GM19463 (cell line): ENCODE results near the gene NEIL3.
"Not testable (repeated sequence)": the region's sequence is repeated elsewhere in the genome, so short reads cannot be mapped to it uniquely, and the experiment has no call there.

Source experiments
- ATAC-seq: cut with Tn5 transposase; IDR thresholded peaks from one replicate; pipeline ENCODE4 v1.9.1; 2021; ENCODE audit warnings: mild to moderate bottlenecking, moderate library complexity; ENCODE audit not compliant: unreplicated experiment

NEIL3 gene

DNA sequence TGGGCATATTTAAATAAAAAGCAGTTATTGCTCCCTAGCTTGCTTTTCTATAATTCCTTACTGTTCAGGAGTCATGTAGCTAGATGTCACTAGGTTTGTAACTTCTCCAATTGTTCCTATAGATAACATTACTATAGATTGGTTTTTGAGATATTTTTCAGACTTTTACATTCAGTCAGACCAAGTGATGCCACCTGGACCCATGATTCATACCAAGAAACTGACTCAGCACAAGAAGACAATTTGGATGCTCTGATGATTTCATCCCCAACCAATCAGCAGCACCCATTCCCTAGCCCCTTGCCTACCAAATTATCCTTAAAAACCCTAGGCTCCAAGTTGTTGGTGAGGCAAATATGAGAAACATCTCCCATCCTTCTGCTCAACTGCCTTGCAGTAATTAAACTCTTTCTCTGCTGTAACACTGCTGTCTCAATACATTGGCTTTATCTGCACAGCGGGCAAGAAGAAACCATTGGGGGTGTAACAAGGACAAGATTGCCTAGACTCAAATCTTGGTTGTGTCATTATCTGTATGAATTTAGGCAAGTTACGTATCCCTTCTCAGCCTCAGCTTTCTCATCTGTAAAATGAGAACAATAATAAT, 11.8 kb upstream of the NEIL3 start:
- no peak for ATAC-seq

DNA sequence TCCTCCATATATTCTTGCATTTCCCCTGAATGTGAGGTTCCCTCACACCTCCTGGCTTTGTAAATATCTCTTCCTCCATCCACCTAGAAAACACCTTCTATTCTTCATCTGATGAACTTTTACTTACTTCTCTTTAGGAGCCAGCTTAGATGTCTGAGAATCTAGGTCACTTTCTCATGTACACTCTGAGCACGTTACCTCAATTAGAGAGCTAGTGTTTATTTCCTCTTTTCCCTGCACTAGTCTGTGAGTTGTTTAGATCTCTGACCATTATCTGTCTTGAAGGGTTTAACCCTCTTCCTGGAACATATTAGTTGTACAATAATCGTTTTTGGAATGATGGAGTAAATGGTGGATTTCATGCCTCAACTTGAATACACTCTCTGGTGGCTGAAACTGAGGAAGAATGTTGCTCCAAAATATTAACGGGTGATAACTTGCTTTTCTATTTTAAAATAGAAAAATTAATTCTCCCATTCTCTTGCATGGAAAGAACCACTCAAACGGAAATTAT, 8.5 kb upstream of the NEIL3 start:
- no peak for ATAC-seq

DNA sequence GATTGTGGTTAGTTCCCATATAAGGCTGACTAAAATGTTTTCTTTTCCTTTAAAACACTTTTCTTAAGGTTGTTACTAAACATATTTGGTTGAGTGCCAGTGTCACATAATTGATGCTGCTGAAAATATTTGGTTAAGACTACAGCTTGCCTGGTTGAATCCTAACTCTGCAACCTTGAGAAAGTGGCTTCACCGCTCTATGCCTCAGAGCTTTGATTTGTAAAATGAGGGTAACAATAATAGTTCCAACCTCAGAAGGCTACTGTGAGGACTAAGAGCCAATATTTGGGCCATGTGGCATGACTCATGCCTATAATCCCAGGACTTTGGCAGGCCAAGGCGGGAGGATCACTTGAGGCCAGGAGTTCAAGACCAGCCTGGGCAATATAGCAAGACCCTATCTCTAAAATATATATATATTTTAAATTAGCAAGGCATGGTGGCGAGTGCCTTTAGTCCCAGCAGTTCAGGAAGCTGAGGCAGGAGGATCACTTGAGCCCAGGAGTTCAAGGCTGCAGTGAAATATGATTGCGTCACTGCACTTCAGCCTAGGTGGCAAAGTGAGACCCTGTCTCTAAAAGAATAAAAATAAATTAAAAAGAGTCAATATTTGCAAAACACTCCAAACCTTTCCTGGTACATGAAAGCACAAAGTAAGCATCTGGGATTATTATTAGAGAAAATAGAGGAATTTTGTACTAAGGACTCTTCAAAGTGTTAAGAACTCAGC, 7.1 kb upstream of the NEIL3 start:
- ATAC-seq: no peak

DNA sequence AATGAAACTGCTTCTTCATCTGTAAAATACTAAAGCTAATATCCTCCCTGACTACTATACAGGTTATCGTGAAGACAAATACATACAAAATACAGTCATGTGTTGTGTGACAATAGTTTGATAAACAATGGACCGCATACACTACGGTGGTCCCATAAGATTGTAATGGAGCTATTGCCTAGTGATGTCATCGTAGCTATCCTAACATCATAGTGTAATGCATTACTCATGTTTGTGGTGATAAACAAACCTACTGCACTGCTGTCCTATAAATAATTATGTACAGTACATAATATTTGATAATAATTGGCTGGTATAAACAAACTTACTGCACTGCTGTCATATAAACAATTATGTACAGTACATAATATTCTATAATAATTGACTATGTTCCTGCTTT, 5.6 kb upstream of the NEIL3 start:
- ATAC-seq: no peak

DNA sequence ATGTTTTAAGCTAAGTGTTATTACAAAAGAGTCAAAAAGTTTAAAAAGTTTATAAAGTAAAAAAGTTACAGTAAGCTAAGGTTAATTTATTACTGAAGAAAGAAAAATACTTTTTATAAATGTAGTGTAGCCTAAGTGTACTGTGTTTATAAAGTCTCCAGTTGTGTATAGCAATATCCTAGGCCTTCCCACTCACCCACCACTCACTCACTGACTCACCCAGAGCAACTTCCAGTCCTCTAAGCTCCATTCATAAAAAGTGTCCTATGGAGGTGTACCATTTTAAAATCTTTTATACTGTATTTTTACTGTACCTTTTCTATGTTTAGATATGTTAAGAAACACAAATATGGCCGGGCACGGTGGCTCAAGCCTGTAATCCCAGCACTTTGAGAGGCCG, 4.8 kb upstream of the NEIL3 start:
- not testable (repeated sequence) for ATAC-seq

DNA sequence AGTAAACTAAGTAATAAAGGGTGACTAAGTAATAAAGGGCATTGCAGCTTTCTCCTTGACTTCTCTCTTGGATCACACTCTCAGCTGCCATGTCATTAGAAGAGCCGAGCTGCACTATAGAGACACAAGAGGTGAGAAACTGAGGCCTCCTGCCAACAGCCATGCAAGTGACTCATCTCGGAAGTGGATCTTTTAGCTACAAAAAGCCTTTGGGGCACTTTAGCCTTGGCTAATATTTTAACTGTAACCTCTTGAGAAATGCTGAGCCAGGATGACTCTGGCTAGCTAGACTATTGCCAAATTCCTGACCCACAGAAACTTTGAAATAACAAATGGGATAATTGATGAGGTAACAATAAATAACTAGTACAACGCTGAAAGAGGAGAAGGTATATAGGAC, 1.5 kb upstream of the NEIL3 start:
- ATAC-seq: no peak

DNA sequence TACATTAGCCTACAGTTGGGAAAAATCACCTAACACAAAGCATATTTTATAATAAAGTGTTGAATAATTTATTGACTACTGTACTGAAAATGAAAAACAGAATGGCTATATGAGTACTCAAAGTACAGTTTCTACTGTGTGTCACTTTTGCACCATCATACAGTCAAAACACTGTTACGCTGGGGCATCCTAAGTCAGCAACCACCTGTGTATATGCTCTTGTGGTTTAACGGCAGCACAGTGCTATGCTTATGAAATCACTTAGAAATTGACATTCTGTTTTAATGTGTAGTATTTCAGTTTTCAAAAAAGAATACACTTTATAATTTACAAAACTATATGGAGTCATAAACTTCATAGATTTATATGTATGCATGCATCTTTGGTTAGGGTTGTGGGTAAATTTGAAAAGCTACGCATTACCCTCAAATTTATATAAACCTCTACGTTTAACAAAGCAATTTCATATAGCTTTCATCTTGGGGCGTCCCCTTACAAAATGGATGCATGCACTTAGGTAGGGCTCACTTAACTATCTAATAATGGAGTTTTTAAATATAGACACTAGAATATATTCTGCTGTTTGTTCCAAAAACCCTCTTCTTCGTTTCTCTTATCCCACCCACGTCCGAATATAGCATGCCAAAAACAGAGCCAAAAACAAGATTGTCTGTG, 690 bp upstream of the NEIL3 start:
- no peak for ATAC-seq

DNA sequence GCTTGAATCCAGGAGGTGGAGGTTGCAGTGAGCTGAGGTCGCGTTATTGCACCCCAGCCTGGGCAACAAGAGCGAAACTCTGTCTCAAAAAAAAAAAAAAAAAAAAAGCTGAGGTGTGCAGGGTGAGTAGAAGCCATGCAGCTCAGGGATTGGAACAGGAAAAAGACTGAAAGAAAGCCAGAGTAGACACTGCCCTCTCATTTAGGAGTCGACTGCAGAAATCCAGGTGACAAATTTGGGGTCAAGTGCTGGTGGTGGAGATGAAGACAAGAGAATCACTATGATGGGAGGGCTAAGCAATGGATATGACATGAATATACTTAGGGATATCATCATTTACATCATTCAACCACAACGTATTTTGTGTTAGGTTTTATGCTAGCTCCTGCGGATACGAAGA, 1.9 kb downstream of the NEIL3 start:
- no peak for ATAC-seq

DNA sequence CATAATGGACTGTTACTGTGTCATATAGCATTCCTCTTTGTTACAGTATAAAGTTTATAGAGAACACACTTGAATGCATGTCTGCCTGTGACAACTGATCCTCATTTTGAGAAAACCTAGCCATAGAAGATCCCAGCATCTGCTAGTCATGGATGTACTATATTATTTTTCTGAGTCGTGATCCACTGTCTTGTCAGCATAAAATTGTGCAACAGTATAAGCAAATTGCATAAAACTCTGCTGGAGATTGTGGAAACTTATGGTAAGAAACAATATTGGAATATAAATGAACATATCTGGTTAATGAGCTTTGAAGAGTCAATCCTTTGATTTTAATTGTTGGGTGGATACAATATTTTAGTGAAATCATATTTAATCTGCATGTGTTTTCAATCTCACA, 3.6 kb downstream of the NEIL3 start:
- no peak for ATAC-seq

DNA sequence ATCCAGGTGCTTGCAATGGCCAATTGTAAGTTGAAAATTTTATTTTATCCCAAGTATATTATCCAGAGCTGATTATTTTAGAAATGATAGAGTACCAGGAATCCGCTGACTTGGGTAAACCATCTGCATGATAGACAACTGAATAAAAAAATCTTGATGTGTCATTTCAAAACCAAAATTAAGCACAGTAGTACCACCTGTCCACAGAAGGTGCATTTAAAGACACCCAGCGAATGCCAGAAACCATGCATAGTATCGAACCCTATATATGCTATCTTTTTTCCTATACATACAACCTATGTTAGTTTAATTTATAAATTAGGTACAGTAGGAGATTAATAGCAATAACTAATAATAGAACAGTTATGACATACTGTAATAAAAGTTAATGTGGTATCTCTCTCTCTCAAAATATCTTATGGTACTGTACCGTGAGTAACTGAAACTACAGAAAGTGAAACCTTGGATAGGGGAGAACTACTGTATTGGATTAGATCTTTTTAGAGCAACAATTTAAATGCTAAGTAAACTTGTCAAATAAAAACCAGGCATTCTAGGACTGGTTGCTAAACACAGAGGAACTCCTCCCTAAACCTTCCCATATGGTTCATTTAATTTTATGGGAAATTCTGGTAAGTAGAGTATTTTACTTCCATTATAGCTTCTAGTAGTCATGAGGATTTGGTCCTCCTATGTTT, 6.2 kb downstream of the NEIL3 start:
- ATAC-seq: peak; percentile 61

DNA sequence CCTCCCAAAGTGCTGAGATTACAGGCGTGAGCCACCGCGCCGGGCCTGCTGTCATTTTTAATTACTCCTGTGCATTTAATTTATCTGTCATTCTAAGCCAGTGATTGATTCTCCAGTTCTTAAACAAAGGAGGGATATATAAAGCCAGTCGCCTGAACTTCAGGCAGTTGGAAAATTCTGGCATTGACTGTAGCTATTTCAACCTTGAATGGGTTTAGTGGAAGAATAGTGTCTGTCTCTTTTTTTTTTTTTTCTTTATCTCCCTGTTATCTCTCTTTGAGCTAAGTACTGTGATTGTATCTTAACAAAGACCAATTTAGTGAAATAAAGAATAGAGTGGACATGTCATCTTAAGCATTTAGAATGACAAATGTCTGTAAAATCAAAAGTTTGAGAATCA, 11.0 kb downstream of the NEIL3 start:
- no peak for ATAC-seq

DNA sequence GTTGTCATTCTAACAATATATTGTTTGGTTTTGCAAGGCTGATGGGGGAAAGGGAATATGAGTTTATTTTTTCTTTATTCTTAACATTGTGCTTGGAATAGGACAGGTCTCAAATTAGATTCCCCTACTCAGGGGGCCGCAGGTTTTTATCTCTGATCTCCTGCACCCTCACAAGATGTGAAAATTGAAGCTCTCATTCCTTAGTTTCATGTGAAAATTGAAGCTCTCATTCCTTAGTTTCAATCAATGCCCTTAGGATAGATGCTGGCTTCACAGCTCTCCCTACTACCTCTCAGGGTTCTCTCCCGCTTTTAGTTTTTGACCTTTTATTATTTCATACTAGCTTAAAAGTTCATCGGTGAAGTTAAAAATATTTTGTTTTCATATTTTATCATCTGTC, 12.0 kb downstream of the NEIL3 start:
- ATAC-seq: no peak

DNA sequence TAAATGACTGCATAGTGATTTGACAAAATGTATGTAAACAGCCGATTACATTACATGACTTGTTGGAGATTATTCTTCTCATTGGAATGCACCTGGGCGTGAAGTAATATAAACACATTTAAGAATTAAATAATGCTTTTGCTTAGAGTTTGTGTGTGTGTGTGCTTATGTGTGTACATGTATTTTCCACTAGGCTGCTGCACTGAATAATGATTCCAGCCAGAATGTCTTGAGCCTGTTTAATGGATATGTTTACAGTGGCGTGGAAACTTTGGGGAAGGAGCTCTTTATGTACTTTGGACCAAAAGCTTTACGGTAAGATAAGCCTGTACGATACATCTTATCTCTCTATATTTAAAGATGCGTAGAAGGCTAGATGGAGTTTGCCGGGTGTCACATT, 12.6 kb downstream of the NEIL3 start:
- no peak for ATAC-seq

DNA sequence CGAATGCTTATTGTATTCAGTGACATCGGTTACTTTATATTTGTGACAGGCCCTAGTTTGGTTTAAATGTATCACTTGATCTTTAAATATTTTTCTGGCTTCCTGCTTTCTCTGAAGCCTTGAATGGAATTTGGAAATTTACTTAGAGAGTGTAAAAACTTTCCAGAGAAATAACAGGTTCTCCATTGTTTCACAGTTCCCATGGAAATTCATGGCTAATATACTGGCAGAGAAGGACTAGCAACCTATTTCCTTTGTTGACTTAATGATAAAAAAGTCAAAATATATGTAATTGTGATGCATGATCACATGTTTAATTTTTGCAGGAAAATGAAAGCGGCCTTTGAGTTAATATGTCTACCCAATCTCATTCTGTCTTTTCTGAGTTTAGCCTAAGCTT, 13.2 kb downstream of the NEIL3 start:
- ATAC-seq: no peak

DNA sequence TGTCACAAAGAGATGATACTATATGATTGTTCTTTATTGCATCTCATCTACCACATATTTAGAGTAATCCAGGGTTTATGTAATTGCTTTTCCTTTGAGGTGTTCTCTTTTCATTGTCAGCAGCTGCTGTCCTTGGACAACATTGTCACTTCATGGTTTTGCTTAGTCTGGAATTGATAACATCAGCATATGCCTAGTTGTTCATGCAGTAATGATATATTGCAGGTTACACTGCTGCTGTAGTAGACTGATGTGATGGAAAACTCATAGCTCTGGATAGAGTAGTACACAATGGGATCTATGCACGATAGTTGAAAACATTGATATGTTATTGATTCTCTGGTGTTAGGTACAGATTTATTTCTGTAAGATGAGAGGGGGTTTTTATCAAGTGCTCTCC, 13.7 kb downstream of the NEIL3 start:
- no peak for ATAC-seq

DNA sequence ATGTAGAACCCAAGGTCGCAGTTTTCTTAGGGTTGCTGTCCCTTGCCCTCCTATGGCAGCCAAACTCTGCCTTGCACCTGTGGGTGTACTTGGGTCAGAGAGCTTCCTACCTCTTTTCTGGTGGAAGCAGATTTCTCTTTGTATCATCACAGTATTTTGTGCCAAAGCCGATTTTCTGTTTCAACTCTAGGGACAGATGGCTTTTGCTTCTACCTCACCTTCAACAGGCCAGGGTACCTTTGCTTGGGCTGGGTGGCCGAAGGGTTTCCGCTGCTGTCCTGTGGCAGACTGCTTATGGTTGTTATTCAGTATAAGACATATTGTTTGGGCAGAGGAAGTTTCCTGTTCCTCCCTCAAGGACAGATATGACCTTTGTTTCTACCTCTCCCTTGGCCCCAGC, 22.4 kb downstream of the NEIL3 start:
- ATAC-seq: no peak

DNA sequence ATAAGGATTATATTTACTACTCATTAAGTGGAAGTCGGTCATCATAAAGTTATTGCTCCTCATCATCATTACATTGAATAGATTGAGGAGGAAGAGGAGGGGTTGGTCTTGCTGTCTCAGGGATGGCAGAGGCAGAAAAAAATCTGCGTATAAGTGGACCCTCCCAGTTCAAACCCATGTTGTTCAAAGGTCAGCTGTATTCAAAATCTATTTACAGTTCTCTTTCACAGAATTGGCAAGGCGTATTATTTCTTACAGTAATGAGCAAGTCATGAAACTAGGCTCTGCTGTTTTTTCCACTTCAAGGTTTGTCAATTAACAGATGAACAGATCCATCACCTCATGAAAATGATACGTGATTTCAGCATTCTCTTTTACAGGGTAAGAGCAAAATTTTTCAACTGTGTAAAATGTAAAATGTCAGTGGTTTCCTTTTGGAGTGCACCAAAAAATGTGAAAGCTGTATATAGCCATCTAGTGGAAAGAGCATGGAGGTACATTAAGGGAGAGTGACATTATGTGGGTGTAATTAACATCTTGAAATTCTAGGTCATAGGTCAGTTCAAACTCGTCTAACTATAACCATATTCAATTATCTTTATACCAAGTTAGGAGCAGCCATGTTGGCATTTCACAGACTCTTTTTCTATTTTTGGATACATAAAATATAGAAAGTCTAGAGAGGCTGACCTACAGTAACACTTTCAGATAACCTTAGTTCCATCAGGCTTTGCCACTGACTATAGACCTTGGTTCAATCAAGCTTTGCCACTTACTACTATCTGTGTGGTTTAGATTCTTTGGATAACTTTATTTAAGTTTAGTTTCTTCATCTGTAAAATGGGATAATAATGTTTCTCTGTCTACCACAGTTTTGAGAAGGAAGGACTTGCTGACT, 30.1 kb downstream of the NEIL3 start:
- ATAC-seq: peak; percentile 94

DNA sequence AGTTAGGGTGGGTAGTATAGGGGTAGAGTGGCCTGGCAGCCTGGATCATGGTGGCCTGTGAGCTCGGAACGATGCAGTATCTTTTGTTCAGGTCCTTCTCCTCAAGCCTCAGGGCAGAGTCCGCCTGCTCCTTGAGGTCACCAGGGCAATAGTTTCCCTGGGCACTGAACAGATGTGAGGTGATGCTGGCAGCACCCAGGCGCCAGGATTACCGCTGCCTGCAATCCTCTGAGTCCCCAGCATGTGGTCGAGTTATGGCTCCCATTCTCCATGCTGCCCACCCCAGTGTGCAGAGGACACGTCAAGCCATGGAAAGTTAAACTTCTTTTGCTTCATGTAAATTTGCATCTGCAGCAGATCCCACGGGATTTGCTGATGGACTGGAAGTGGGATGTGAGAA, 38.7 kb downstream of the NEIL3 start:
- no peak for ATAC-seq

DNA sequence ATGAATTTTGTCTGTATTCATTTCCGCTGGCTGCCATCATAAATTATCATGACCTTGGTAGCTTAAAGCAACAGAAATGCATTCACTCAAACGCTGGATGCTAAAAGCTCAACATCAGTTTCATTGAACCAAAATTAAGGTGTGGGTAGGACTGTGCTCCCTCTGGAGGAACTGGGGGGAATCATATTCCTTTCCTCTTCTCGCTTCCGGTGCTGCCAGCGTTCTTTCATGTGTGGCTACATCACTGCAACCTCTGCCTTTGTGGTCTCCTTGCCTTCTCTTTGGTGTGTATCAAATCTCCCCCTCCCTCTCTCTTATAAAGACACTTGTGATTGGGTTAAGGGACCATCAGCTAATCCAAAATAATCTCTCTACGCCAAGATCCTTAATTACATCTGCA, 39.5 kb downstream of the NEIL3 start:
- ATAC-seq: no peak

DNA sequence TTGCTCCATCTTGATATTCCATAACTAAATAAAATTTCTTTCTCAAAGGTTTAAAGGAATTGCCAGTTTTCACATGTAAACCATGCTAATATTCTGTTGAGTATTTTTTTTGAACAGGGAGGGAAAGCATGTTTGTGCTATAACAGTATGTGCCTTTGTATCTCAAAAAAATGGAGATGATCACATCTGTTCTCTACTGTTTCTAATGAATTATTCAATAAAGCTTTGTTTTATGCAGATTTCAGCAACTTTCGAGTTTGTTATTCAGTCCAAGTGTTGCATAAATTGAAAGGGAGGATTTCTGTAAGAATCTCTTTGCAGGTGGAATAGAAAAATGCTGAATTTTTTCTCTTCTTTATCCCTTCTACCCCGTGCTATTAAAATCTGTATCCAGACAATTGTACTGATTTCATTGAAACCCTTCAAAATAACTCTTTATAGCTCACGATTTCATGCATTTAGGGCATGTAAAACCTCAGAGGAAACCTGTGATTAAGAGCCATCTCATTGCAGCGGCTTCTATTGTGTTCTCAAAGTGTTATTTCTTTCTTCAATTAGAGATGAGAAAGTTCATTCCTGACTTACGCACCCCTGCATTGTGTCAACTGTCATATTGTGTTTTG, 42.1 kb downstream of the NEIL3 start:
- no peak for ATAC-seq
